HepG2 (cell line): ENCODE measurements around the gene TMF1. TPM values are rescaled to one million over a fixed set of nuclear protein-coding genes. Genes with fewer than 3 reads are reported as not detected.

ENCODE experiments used
- ATAC-seq: fragments of 200-7000 bp; cut with Tn5 transposase; 3 replicates; pipeline ENCODE4 v1.9.1; 2020; ENCODE audit warnings: mild to moderate bottlenecking, moderate library complexity
- BruUV-seq: library from RNA; stranded (reverse); fragments of 400-500 nt; replicated peaks from 2 replicates; lab custom pipeline; 2021; lab: Mats Ljungman, UMichigan
- CTCF ChIA-PET: fragments of 300-600 bp; formaldehyde crosslinking; extraction: SDS; loops from one replicate; lab custom pipeline; 2021; ENCODE audit warnings: low total read pairs, inconsistent platforms, low intra/inter-chr PET ratio; lab: Yijun Ruan, JAX
- POLR2A ChIA-PET: fragments of 350-600 bp; sonication (Branson Sonifier 250); formaldehyde crosslinking; loops from one replicate; lab custom pipeline; 2020; ENCODE audit warnings: antibody characterized with exemption, inconsistent platforms; lab: Yijun Ruan, JAX
- DNase-seq: peaks from one replicate; pipeline ENCODE4 v3.0.0-alpha.2; 2015; ENCODE audit warnings: low spot score
- FAIRE-seq: peaks from 3 replicates; lab custom pipeline; 2011; peaks lifted over from hg19 to GRCh38; lab: Jason Lieb, UNC
- H2AFZ ChIP-seq: one replicate; pipeline ENCODE4 v1.6.1; 2011; ENCODE audit warnings: low read length, inconsistent platforms
- H3K27ac ChIP-seq: fragments of 300-600 bp; 3 replicates; pipeline ENCODE4 v1.8.0; 2011; ENCODE audit warnings: mixed run types, mild to moderate bottlenecking, mixed read lengths, low read length, inconsistent platforms; ENCODE audit not compliant: insufficient read depth; ENCODE audit errors: extremely low read length
- H3K27me3 ChIP-seq, 2 experiments: fragments of 200-600 bp in 1 of 2; 2 replicates in 1 of 2; 3 replicates in 1 of 2; pipeline versions ENCODE4 v1.6.0 to v1.8.0; 2011; ENCODE audit warnings: low read length in 2 of 2, mild to moderate bottlenecking in 2 of 2, moderate library complexity in 2 of 2, inconsistent platforms in 1 of 2; ENCODE audit not compliant: insufficient read depth in 2 of 2, control insufficient read depth in 1 of 2
- H3K36me3 ChIP-seq, 2 experiments: fragments of 200-600 bp in 1 of 2; replicated peaks in 1 of 2; 2 replicates in 1 of 2; 3 replicates in 1 of 2; pipeline versions ENCODE4 v1.5.1 to v1.8.0; 2011; ENCODE audit warnings: low read length in 2 of 2, inconsistent platforms in 1 of 2; ENCODE audit not compliant: insufficient read depth in 2 of 2, control insufficient read depth in 1 of 2
- H3K4me1 ChIP-seq: 2 replicates; pipeline ENCODE4 v1.5.1; 2012; ENCODE audit warnings: low read length, inconsistent platforms; ENCODE audit not compliant: insufficient read depth
- H3K4me2 ChIP-seq: 2 replicates; pipeline ENCODE4 v1.6.0; 2011; ENCODE audit warnings: low read depth, low read length, inconsistent platforms
- H3K4me3 ChIP-seq, 3 experiments: fragments of 200-600 bp in 1 of 3; sonication (generic), shearing (Covaris generic) in 1 of 3; replicated peaks in 1 of 3; 2 replicates each; pipeline ENCODE4 v1.5.1; 2011 to 2016; ENCODE audit warnings: low read length in 3 of 3, inconsistent platforms in 2 of 3, low read depth in 2 of 3, mild to moderate bottlenecking in 2 of 3, control low read depth in 1 of 3, mixed read lengths in 1 of 3; ENCODE audit not compliant: insufficient read depth in 1 of 3
- H3K79me2 ChIP-seq: one replicate; pipeline ENCODE4 v1.6.1; 2011; ENCODE audit warnings: low read length, inconsistent platforms; ENCODE audit not compliant: insufficient read depth
- H3K9ac ChIP-seq: 2 replicates; pipeline ENCODE4 v1.6.0; 2011; ENCODE audit warnings: mild to moderate bottlenecking, low read depth, low read length, inconsistent platforms; ENCODE audit not compliant: insufficient read depth
- H3K9me3 ChIP-seq: 2 replicates; pipeline ENCODE4 v1.5.1; 2012; ENCODE audit warnings: mild to moderate bottlenecking, low read length
- H4K20me1 ChIP-seq: 2 replicates; pipeline ENCODE4 v1.6.0; 2011; ENCODE audit warnings: inconsistent platforms, mild to moderate bottlenecking, low read length, moderate library complexity; ENCODE audit not compliant: insufficient read depth
- ELF3 ChIP-seq: IDR thresholded peaks from 2 replicates; pipeline ENCODE4 v1.6.1; 2016; ENCODE audit warnings: missing genetic modification reagents, missing compliant biosample characterization
- FOSL1 ChIP-seq: sonication (generic); formaldehyde crosslinking; IDR thresholded peaks from 2 replicates; pipeline ENCODE4 v1.9.0; 2021; ENCODE audit warnings: missing genetic modification reagents, borderline replicate concordance
- HOXA3 ChIP-seq: sonication (generic); formaldehyde crosslinking; IDR thresholded peaks from 2 replicates; pipeline ENCODE4 v1.5.0; 2020; ENCODE audit warnings: missing genetic modification reagents
- MIER3 ChIP-seq: IDR thresholded peaks from 2 replicates; pipeline ENCODE4 v1.6.1; 2016; ENCODE audit warnings: missing compliant biosample characterization, borderline replicate concordance
- NR1H2 ChIP-seq: sonication (generic); formaldehyde crosslinking; IDR thresholded peaks from 2 replicates; pipeline ENCODE4 v1.8.1; 2022; ENCODE audit warnings: low read depth, missing genetic modification reagents, borderline replicate concordance
- RBFOX2 ChIP-seq: fragments of 200-400 bp; formaldehyde crosslinking; IDR thresholded peaks from 2 replicates; pipeline ENCODE4 v1.6.1; 2017; ENCODE audit warnings: low read depth, mild to moderate bottlenecking, low read length
- SIN3B ChIP-seq: fragments of 150-350 bp; IDR thresholded peaks from 2 replicates; pipeline ENCODE4 v1.6.1; 2014; ENCODE audit warnings: low read length
- ZBTB10 ChIP-seq: sonication (generic); formaldehyde crosslinking; IDR thresholded peaks from 2 replicates; pipeline ENCODE4 v1.4.0; 2020; ENCODE audit warnings: missing genetic modification reagents, borderline replicate concordance
- ZMYM4 ChIP-seq: sonication (generic); formaldehyde crosslinking; IDR thresholded peaks from 2 replicates; pipeline ENCODE4 v1.8.1; 2023; ENCODE audit warnings: mild to moderate bottlenecking, missing genetic modification reagents
- ZNF121 ChIP-seq: sonication (generic); formaldehyde crosslinking; IDR thresholded peaks from 2 replicates; pipeline ENCODE4 v1.5.0; 2020; ENCODE audit warnings: mild to moderate bottlenecking, missing genetic modification reagents
- ZNF546 ChIP-seq: sonication (generic); formaldehyde crosslinking; conservative IDR thresholded peaks from 2 replicates; pipeline ENCODE4 v1.8.1; 2023; ENCODE audit warnings: mild to moderate bottlenecking, missing genetic modification reagents
- ZNF605 ChIP-seq: sonication (generic); formaldehyde crosslinking; IDR thresholded peaks from 2 replicates; pipeline ENCODE4 v1.8.0; 2022; ENCODE audit warnings: mild to moderate bottlenecking, missing genetic modification reagents
- ZNF615 ChIP-seq: sonication (generic); formaldehyde crosslinking; IDR thresholded peaks from 2 replicates; pipeline ENCODE4 v1.5.0; 2020; ENCODE audit warnings: mild to moderate bottlenecking, missing genetic modification reagents, borderline replicate concordance
- ZNF670 ChIP-seq: sonication (generic); formaldehyde crosslinking; IDR thresholded peaks from 2 replicates; pipeline ENCODE4 v1.8.0; 2022; ENCODE audit warnings: mild to moderate bottlenecking, missing genetic modification reagents, borderline replicate concordance
- ZNF879 ChIP-seq: sonication (generic); formaldehyde crosslinking; IDR thresholded peaks from 2 replicates; pipeline ENCODE4 v1.8.1; 2023; ENCODE audit warnings: missing genetic modification reagents
- WGBS: methylation state at CpG from one replicate; pipeline ENCODE4 v1.1.6; 2017; ENCODE audit warnings: low lambda C conversion rate; 5-methylcytosine and 5-hydroxymethylcytosine counted together
- in situ Hi-C: cut with HindIII; loops from 2 replicates; pipeline ENCODE4 v1.10.0; 2017; ENCODE audit warnings: low pct_unique_long_range_greater_than_20kb; ENCODE audit not compliant: extremely low pct_ligation_motif_present
- intact Hi-C: fragments of 100-400 bp; cut with micrococcal nuclease; formaldehyde crosslinking; loops from one replicate; pipeline ENCODE4 v1.10.0; 2022; ENCODE audit not compliant: unreplicated experiment
- polyA plus RNA-seq, 8 experiments: library from polyadenylated mRNA; depleted of rRNA in 3 of 8; stranded (reverse) in 7 of 8; unstranded in 1 of 8; fragments of >200 nt; fragmentation: Illumina TruSeq in 4 of 8; extraction: Trizol in 4 of 8; gene quantifications; 2 replicates each; pipeline versions ENCODE4 v1.2.1 to v1.2.3, GENCODE V29; 2011 to 2016; ENCODE audit warnings: low read depth in 4 of 8, missing spikeins in 1 of 8, mixed read lengths in 1 of 8; ENCODE audit not compliant: insufficient read depth in 1 of 8
- total RNA-seq, 5 experiments: library from RNA; depleted of rRNA; stranded (reverse); fragments of >200 nt; fragmentation: Illumina TruSeq; extraction: Trizol; gene quantifications; 2 replicates each; pipeline ENCODE4 v1.2.3, GENCODE V29; 2016; ENCODE audit warnings: low read depth in 1 of 5
- TF ChIP-seq, protein P1 (sequence below): sonication (generic); formaldehyde crosslinking; conservative IDR thresholded peaks from 2 replicates; pipeline ENCODE4 v1.4.0; 2020; ENCODE audit warnings: missing genetic modification reagents
- TF ChIP-seq, protein P2 (sequence below): sonication (generic); formaldehyde crosslinking; IDR thresholded peaks from 2 replicates; pipeline ENCODE4 v1.5.0; 2020; ENCODE audit warnings: mild to moderate bottlenecking, missing genetic modification reagents

The TMF1 gene
- total and polyA plus RNA-seq, 2 of the 13 experiments (the other 11 are each of a cell fraction or from before 2014, with no cell fraction given) = 12.1 to 38.4 TPM

DNA sequence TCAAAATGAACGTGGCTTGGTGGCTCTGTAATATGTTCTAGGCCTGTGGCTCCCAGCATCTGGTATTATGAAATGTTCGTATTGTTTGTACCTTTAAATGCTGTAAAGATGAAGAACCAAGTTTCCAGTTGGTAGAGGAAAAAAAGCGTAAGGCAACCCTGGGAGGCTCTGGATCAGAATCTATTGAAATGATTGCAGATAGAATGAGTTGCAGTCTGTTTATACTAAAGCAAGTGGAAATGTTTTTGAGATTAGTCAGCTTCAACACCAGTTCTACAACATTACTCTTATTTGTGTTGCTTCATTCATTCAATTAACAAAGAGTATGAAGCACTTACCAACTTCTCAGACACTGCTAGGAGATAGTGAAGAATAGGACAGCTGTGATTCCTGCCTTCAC is 37.9 kb upstream of the TMF1 start:
- CTCF ChIA-PET = no interaction called here
- Histone ChIP-seq H3K4me1 (peaks cover 20% of the 10 kb centered on the region), H3K27ac (no peak overlapping the region), H3K9me3 (no peaks in the 10 kb centered on the region), H3K4me2 (no peak overlapping the region), H4K20me1 (no peaks in the 10 kb centered on the region), H3K36me3 (no peaks in the 10 kb centered on the region), H3K9ac (no peak overlapping the region), H3K4me3 (no peak overlapping the region), H3K79me2 (peaks cover 9% of the 10 kb centered on the region), H3K27me3 (no peaks in the 10 kb centered on the region; a peak in 1 of 5 replicates), H2AFZ (no peak overlapping the region)
- DNase-seq (no peak), ATAC-seq (no peak), FAIRE-seq (no peak)
- 91% methylated on average over 3 of the region's 3 CpGs for WGBS
- no peak for TF ChIP-seq HOXA3 (CRISPR knock-in tag)
- TF ChIP-seq ZMYM4 (CRISPR knock-in tag) = no peak
- no peak for TF ChIP-seq ZNF670
- TF ChIP-seq ELF3 (CRISPR knock-in tag) = no peak
- no peak for TF ChIP-seq ZNF615 (CRISPR knock-in tag)
- no peak for TF ChIP-seq ZNF121 (CRISPR knock-in tag)
- no peak for TF ChIP-seq SIN3B
- TF ChIP-seq, protein P1, sequence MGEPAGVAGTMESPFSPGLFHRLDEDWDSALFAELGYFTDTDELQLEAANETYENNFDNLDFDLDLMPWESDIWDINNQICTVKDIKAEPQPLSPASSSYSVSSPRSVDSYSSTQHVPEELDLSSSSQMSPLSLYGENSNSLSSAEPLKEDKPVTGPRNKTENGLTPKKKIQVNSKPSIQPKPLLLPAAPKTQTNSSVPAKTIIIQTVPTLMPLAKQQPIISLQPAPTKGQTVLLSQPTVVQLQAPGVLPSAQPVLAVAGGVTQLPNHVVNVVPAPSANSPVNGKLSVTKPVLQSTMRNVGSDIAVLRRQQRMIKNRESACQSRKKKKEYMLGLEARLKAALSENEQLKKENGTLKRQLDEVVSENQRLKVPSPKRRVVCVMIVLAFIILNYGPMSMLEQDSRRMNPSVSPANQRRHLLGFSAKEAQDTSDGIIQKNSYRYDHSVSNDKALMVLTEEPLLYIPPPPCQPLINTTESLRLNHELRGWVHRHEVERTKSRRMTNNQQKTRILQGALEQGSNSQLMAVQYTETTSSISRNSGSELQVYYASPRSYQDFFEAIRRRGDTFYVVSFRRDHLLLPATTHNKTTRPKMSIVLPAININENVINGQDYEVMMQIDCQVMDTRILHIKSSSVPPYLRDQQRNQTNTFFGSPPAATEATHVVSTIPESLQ (CRISPR knock-in tag) = no peak
- TF ChIP-seq, protein P2, sequence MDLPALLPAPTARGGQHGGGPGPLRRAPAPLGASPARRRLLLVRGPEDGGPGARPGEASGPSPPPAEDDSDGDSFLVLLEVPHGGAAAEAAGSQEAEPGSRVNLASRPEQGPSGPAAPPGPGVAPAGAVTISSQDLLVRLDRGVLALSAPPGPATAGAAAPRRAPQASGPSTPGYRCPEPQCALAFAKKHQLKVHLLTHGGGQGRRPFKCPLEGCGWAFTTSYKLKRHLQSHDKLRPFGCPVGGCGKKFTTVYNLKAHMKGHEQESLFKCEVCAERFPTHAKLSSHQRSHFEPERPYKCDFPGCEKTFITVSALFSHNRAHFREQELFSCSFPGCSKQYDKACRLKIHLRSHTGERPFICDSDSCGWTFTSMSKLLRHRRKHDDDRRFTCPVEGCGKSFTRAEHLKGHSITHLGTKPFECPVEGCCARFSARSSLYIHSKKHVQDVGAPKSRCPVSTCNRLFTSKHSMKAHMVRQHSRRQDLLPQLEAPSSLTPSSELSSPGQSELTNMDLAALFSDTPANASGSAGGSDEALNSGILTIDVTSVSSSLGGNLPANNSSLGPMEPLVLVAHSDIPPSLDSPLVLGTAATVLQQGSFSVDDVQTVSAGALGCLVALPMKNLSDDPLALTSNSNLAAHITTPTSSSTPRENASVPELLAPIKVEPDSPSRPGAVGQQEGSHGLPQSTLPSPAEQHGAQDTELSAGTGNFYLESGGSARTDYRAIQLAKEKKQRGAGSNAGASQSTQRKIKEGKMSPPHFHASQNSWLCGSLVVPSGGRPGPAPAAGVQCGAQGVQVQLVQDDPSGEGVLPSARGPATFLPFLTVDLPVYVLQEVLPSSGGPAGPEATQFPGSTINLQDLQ (CRISPR knock-in tag) = no peak
- TF ChIP-seq MIER3 (CRISPR knock-in tag) = no peak
- no peak for TF ChIP-seq FOSL1
- TF ChIP-seq NR1H2 (CRISPR knock-in tag) = no peak
- no peak for TF ChIP-seq ZNF605 (CRISPR knock-in tag)
- TF ChIP-seq ZNF879 (CRISPR knock-in tag) = no peak
- TF ChIP-seq ZNF546 (CRISPR knock-in tag) = no peak
- TF ChIP-seq ZBTB10 (CRISPR knock-in tag) = no peak
- TF ChIP-seq RBFOX2 = no peak
- intact Hi-C loops = no loop called here
- POLR2A ChIA-PET = no interaction called here
- BruUV-seq = no TSS peak
- in situ Hi-C loops = no loop called here
